ENCODE results near the gene XKR8.

The XKR8 gene

DNA sequence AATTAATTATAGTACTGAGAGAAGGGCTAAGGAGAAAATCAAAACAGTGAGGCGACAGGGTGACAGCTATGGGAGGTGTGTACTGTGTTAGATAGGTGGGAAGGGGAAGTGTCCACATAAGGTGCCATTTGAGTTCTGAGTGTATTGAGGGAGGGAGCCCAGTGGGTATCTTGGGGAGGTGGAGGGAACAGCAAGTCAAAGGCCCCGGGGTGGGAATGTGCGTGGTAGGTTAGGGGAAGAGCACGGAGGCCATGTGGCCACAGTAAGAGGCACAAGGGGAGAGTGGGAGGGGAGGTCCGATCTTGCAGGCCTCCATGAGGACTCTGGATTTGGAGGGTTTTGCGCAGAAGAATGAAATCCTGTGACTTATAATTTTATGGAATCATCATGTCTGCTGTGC lies 3.0 kb upstream of the XKR8 start:
- Histone ChIP-seq H3K9me3 (no peaks in the 10 kb centered on the region), H3K27me3 (no peaks in the 10 kb centered on the region), H3K4me1 (peaks cover 0 to 27% (median 21%) of the 10 kb centered on the region in 4 donors), H3K36me3 (no peaks in the 10 kb centered on the region), H3K27ac (no peak overlapping the region), H3K4me3 (no peak overlapping the region)
- intact Hi-C loops (cut with DNase I; ENCODE audit: low total_unique reads): no loop called here
- no peak for DNase-seq
- no peak for TF ChIP-seq CTCF (IDR thresholded peaks at IDR 0.05)

DNA sequence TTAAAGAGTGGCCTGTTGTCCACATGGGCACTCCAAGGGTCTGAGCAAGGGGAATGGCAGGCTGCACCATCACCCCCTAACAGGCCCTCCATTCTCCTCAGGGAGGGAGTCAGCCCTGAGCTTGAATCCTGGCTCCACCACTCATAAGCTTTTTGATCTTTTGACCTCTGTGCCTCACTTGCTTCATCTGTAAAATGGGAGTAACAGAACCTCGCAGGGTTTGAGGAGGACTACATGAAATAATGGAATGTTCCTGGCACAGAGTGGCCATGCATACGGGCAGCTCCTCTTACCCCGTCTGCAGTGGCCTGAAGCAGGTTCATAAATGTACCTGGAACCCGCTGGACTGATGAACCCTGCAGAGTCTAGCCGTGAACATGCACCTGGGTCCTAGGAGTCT lies 2.1 kb upstream of the XKR8 start:
- Histone ChIP-seq H3K27me3 (no peaks in the 10 kb centered on the region), H3K27ac (no peak overlapping the region), H3K4me1 (peaks cover 0 to 31% (median 22%) of the 10 kb centered on the region in 4 donors), H3K4me3 (no peak overlapping the region), H3K36me3 (no peaks in the 10 kb centered on the region), H3K9me3 (no peaks in the 10 kb centered on the region)
- no peak for TF ChIP-seq CTCF (IDR thresholded peaks at IDR 0.05)
- DNase-seq: no peak
- intact Hi-C loops (cut with DNase I; ENCODE audit: low total_unique reads): no loop called here

- DNase-seq: no peak
- Histone ChIP-seq H3K9me3 (no peaks in the 10 kb centered on the region), H3K27ac (no peak overlapping the region), H3K4me1 (peaks cover 0 to 31% (median 22%) of the 10 kb centered on the region in 4 donors), H3K36me3 (peaks cover 0 to 6% (median 4%) of the 10 kb centered on the region in 3 donors), H3K27me3 (no peaks in the 10 kb centered on the region), H3K4me3 (no peak overlapping the region)
- TF ChIP-seq CTCF (IDR thresholded peaks at IDR 0.05): no peak
- intact Hi-C loops (cut with DNase I; ENCODE audit: low total_unique reads): no loop called here
Measured at GRCh38 chr1:27958513-27958912, 1.3 kb upstream of the XKR8 start.

DNA sequence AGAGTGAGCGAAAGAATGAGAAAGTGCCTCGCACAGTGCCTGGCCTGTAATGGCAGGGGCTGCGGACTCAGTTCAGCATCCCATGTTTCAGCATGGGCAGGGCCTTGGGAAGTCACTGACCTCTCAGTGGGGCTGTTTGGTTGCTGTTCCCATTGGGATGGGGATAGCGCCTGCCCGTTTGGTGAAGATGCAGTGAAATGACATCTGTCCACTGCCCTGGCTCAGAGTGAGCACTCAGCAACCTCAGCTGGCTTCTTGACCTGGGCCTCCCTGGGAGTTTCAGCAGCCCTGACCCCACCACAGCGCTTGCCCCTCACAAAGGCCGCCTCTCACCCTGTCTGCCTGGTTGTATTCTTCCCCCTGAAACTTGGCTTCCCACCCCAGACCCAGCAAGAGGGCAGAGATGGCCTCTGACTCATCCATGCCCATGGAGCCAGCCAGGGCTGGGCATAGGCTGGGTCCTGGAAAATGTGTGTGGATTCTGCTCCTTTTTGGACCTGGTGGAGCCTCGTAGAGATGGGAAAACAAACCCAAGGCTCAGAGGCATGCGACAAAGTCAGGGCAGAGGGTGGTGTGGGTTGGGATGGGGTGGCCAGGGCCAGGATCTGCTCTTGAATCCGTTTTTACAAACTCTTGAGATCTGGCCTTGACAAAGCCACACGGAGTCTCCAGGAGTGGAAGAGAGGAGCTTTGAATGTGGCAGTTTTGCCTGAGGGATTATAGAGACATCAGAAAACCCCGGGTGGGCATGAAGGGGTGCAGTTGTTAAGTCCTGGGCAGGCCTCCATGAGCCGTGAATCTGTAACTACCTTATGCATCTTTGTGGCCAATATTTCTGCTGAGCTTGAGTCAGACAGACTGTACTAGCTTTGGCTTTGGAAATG lies 1.2 kb downstream of the XKR8 start:
- peaks cover 0 to 31% (median 22%) of the 10 kb centered on the region in 4 donors for H3K4me1 ChIP-seq
- no peak for TF ChIP-seq CTCF (IDR thresholded peaks at IDR 0.05)
- H3K27me3 ChIP-seq: no peaks in the 10 kb centered on the region
- H3K4me3 ChIP-seq: peak overlapping the region; percentile 72 to 90
- peak; percentile 31 to 71 for DNase-seq
- peaks cover 10 to 31% (median 24%) of the 10 kb centered on the region in 3 donors for H3K36me3 ChIP-seq
- intact Hi-C loops (cut with DNase I; ENCODE audit: low total_unique reads): no loop called here
- H3K27ac ChIP-seq: peak overlapping the region; percentile 92 to 93
- H3K9me3 ChIP-seq: no peaks in the 10 kb centered on the region

GRCh38 chr1:27961646-27962221 lies 2.0 kb downstream of the XKR8 start:
- peaks cover 0 to 31% (median 22%) of the 10 kb centered on the region in 4 donors for H3K4me1 ChIP-seq
- H3K4me3 ChIP-seq: peak overlapping the region; percentile 72 to 90
- DNase-seq: no peak
- peak overlapping the region; percentile 92 to 93 for H3K27ac ChIP-seq
- H3K9me3 ChIP-seq: no peaks in the 10 kb centered on the region
- intact Hi-C loops (cut with DNase I; ENCODE audit: low total_unique reads): no loop called here
- no peak for TF ChIP-seq CTCF (IDR thresholded peaks at IDR 0.05)
- H3K36me3 ChIP-seq: peaks cover 16 to 39% (median 31%) of the 10 kb centered on the region in 3 donors
- no peaks in the 10 kb centered on the region for H3K27me3 ChIP-seq
